ENCODE measurements around the gene FBXW8.

FBXW8 gene

DNA sequence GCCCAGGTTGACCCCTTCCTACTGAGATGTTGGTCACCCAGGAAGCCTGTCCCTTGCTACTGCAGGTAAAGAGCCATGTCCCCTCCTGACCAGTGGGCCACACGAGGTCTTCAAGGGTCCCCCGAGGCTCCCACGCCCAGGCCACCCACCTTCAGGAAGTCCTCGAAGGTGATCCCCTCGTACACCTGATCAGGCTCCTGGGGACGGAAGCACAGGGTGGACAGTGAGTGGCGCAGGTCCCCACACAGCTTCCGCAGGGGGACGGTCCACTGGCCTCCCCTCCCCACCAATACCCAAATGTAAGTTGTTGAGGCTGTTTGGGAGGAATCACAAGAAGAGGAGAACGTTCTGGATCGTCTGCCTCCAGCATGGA is 131.0 kb downstream of the FBXW8 start:
- Histone ChIP-seq H3F3A (ENCODE audit: insufficient read depth, low read length) (no peaks in the 10 kb centered on the region), H3K9me2 (replicated peaks; ENCODE audit: insufficient read depth, low read length) (no peaks in the 10 kb centered on the region), H3K9ac (ENCODE audit: low read length) (no peak overlapping the region), H3K27ac (ENCODE audit: low read length) (no peak overlapping the region), H2AFZ (ENCODE audit: low read length) (no peak overlapping the region), H3K4me2 (ENCODE audit: low read depth, low read length) (no peak overlapping the region), H4K20me1 (ENCODE audit: insufficient read depth, low read length) (no peaks in the 10 kb centered on the region), H3K9me3 (replicated peaks; ENCODE audit: insufficient read depth, low read length) (no peaks in the 10 kb centered on the region), H3K4me1 (ENCODE audit: low read length) (no peaks in the 10 kb centered on the region), H3K27me3 (replicated peaks; ENCODE audit: insufficient read depth, low read length) (no peaks in the 10 kb centered on the region), H3K79me2 (ENCODE audit: low read length) (no peaks in the 10 kb centered on the region), H3K4me3 (ENCODE audit: low read length) (no peak overlapping the region), H3K36me3 (replicated peaks; ENCODE audit: insufficient read depth, low read length) (no peaks in the 10 kb centered on the region)
- TF ChIP-seq, protein P1, sequence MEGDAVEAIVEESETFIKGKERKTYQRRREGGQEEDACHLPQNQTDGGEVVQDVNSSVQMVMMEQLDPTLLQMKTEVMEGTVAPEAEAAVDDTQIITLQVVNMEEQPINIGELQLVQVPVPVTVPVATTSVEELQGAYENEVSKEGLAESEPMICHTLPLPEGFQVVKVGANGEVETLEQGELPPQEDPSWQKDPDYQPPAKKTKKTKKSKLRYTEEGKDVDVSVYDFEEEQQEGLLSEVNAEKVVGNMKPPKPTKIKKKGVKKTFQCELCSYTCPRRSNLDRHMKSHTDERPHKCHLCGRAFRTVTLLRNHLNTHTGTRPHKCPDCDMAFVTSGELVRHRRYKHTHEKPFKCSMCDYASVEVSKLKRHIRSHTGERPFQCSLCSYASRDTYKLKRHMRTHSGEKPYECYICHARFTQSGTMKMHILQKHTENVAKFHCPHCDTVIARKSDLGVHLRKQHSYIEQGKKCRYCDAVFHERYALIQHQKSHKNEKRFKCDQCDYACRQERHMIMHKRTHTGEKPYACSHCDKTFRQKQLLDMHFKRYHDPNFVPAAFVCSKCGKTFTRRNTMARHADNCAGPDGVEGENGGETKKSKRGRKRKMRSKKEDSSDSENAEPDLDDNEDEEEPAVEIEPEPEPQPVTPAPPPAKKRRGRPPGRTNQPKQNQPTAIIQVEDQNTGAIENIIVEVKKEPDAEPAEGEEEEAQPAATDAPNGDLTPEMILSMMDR (IDR thresholded peaks at IDR 0.05; ENCODE audit: low read length) = no peak
- no peak for TF ChIP-seq EZH2 (optimal IDR thresholded peaks at IDR 0.05; ENCODE audit: low read depth, low read length)
- no peak for TF ChIP-seq EZH2phosphoT487 (IDR thresholded peaks at IDR 0.05; ENCODE audit: low read length)
- DNase-seq = no peak

DNA sequence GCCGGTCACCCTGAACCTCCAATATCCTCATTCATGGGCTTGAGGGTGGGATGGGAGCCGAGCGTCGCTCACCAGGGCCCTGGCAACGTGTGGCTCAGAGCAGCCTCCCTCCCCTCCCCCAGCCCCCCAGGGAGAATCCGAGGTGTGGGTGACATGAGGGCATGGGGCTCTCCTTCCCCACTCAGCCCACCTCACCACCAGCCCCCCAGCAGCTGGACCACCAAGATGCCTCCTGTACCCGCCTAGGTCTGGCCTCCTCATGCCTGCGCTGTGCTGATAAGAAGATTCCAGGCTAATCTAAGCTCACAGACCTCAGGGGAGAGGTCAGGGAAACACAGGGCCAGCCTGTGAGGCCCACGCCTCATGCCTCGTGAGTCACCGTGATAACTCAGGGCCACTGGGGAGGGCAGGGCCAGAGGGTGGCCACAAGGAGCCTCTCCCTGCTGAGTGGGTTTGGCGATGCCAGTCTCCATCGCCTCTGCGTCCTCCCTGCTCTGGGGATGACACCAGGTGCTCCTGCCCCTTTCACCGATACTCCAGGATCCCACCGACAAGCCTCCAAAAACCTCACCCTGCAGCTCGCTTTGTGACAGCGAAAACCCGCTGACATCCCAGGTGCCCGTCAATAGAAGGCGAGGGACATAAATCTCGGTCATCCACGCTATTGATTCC is 131.6 kb downstream of the FBXW8 start:
- TF ChIP-seq EZH2phosphoT487 (IDR thresholded peaks at IDR 0.05; ENCODE audit: low read length) = no peak
- TF ChIP-seq, protein P1 (IDR thresholded peaks at IDR 0.05; ENCODE audit: low read length) = no peak
- TF ChIP-seq EZH2 (optimal IDR thresholded peaks at IDR 0.05; ENCODE audit: low read depth, low read length) = no peak
- H3K36me3 ChIP-seq (replicated peaks; ENCODE audit: insufficient read depth, low read length) = no peaks in the 10 kb centered on the region
- no peak overlapping the region for H3K27ac ChIP-seq (ENCODE audit: low read length)
- H3K4me3 ChIP-seq (ENCODE audit: low read length) = no peak overlapping the region
- no peaks in the 10 kb centered on the region for H3K79me2 ChIP-seq (ENCODE audit: low read length)
- H2AFZ ChIP-seq (ENCODE audit: low read length) = no peak overlapping the region
- H3K9me2 ChIP-seq (replicated peaks; ENCODE audit: insufficient read depth, low read length) = no peaks in the 10 kb centered on the region
- H3K9me3 ChIP-seq (replicated peaks; ENCODE audit: insufficient read depth, low read length) = no peaks in the 10 kb centered on the region
- no peak overlapping the region for H3K4me2 ChIP-seq (ENCODE audit: low read depth, low read length)
- H3K27me3 ChIP-seq (replicated peaks; ENCODE audit: insufficient read depth, low read length) = no peaks in the 10 kb centered on the region
- no peak overlapping the region for H3K9ac ChIP-seq (ENCODE audit: low read length)
- no peaks in the 10 kb centered on the region for H4K20me1 ChIP-seq (ENCODE audit: insufficient read depth, low read length)
- no peak for DNase-seq
- H3F3A ChIP-seq (ENCODE audit: insufficient read depth, low read length) = no peaks in the 10 kb centered on the region
- H3K4me1 ChIP-seq (ENCODE audit: low read length) = no peaks in the 10 kb centered on the region

DNA sequence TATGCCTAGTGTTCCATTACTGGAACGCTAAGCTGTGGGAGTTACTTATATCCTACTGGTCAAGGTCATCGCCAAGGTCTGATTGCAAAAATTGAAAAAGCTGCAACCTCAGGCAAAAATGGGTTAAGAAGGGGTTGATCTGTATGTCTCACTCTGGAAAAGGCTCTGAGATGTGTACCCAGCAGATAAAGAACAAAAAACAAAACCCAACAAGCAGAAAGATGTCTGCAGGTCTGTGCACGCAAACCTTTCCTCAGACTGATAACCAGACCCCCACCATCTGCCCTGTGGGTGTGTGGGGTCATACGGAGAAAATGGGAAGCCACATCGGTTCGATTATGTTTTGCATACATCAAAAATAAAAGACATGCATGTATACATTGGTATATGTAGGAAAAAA is 132.1 kb downstream of the FBXW8 start:
- no peak for DNase-seq
- TF ChIP-seq, protein P1 (IDR thresholded peaks at IDR 0.05; ENCODE audit: low read length) = no peak
- TF ChIP-seq EZH2phosphoT487 (IDR thresholded peaks at IDR 0.05; ENCODE audit: low read length) (no peak), EZH2 (optimal IDR thresholded peaks at IDR 0.05; ENCODE audit: low read depth, low read length) (no peak)
- no peak overlapping the region for H3K9ac ChIP-seq (ENCODE audit: low read length)
- no peaks in the 10 kb centered on the region for H3K79me2 ChIP-seq (ENCODE audit: low read length)
- H3F3A ChIP-seq (ENCODE audit: insufficient read depth, low read length) = no peaks in the 10 kb centered on the region
- no peak overlapping the region for H3K4me2 ChIP-seq (ENCODE audit: low read depth, low read length)
- no peak overlapping the region for H2AFZ ChIP-seq (ENCODE audit: low read length)
- H3K36me3 ChIP-seq (replicated peaks; ENCODE audit: insufficient read depth, low read length) = no peaks in the 10 kb centered on the region
- H3K9me2 ChIP-seq (replicated peaks; ENCODE audit: insufficient read depth, low read length) = no peaks in the 10 kb centered on the region
- no peaks in the 10 kb centered on the region for H3K4me1 ChIP-seq (ENCODE audit: low read length)
- no peak overlapping the region for H3K27ac ChIP-seq (ENCODE audit: low read length)
- no peaks in the 10 kb centered on the region for H4K20me1 ChIP-seq (ENCODE audit: insufficient read depth, low read length)
- no peaks in the 10 kb centered on the region for H3K27me3 ChIP-seq (replicated peaks; ENCODE audit: insufficient read depth, low read length)
- H3K9me3 ChIP-seq (replicated peaks; ENCODE audit: insufficient read depth, low read length) = no peaks in the 10 kb centered on the region
- no peak overlapping the region for H3K4me3 ChIP-seq (ENCODE audit: low read length)

All from MM.1S (cell line).